A673 (cell line): ENCODE measurements around the gene CNNM2. TPM values are rescaled to one million over a fixed set of nuclear protein-coding genes. Genes with fewer than 3 reads are reported as not detected.

ENCODE experiments used
- BruUV-seq: library from RNA; stranded (reverse); fragments of 400-500 nt; replicated peaks from 2 replicates; lab custom pipeline; 2021; lab: Mats Ljungman, UMichigan
- CTCF ChIA-PET: fragments of 300-600 bp; sonication (Branson Sonifier 250); formaldehyde crosslinking; loops from one replicate; lab custom pipeline; 2022; ENCODE audit warnings: antibody characterized with exemption; lab: Charles Lee
- POLR2A ChIA-PET: fragments of 300-600 bp; sonication (Branson Sonifier 250); formaldehyde crosslinking; loops from one replicate; lab custom pipeline; 2022; ENCODE audit warnings: antibody characterized with exemption; ENCODE audit not compliant: low non-redundant PET; lab: Charles Lee
- DNase-seq: peaks from one replicate; pipeline ENCODE4 v3.0.0-alpha.2; 2015; ENCODE audit warnings: low spot score
- H3K27ac ChIP-seq: fragments of 200-600 bp; sonication (generic); 2 replicates; pipeline ENCODE4 v1.5.1; 2016; ENCODE audit warnings: mixed run types, low read depth, mild to moderate bottlenecking, mixed read lengths, antibody characterized with exemption, low read length; ENCODE audit not compliant: poor library complexity, severe bottlenecking
- H3K27me3 ChIP-seq: fragments of 200-600 bp; sonication (generic); replicated peaks from 2 replicates; pipeline ENCODE4 v1.6.1; 2017; ENCODE audit warnings: mixed run types, low read depth, mild to moderate bottlenecking, mixed read lengths, antibody characterized with exemption, low read length; ENCODE audit not compliant: insufficient read depth, poor library complexity
- H3K36me3 ChIP-seq: fragments of 200-600 bp; sonication (generic); 2 replicates; pipeline ENCODE4 v1.6.1; 2016; ENCODE audit warnings: mixed run types, mild to moderate bottlenecking, mixed read lengths, antibody characterized with exemption, low read length; ENCODE audit not compliant: insufficient read depth, poor library complexity, severe bottlenecking
- H3K4me1 ChIP-seq: fragments of 200-600 bp; sonication (generic); 2 replicates; pipeline ENCODE4 v1.6.1; 2017; ENCODE audit warnings: mixed run types, mild to moderate bottlenecking, mixed read lengths, antibody characterized with exemption, low read length; ENCODE audit not compliant: insufficient read depth, poor library complexity, severe bottlenecking
- H3K4me3 ChIP-seq: fragments of 200-600 bp; sonication (generic); 2 replicates; pipeline ENCODE4 v1.5.1; 2016; ENCODE audit warnings: low read depth, mixed run types, mild to moderate bottlenecking, mixed read lengths, low read length; ENCODE audit not compliant: poor library complexity, severe bottlenecking
- H3K9me3 ChIP-seq: fragments of 200-600 bp; sonication (generic); 2 replicates; pipeline ENCODE4 v1.6.1; 2016; ENCODE audit warnings: mixed run types, low read depth, mild to moderate bottlenecking, mixed read lengths, antibody characterized with exemption, low read length; ENCODE audit not compliant: poor library complexity, severe bottlenecking
- EZH2 ChIP-seq: fragments of 200-600 bp; sonication (generic); IDR thresholded peaks from 2 replicates; pipeline ENCODE4 v1.6.1; 2017; ENCODE audit warnings: borderline replicate concordance, low read depth, mild to moderate bottlenecking, mixed read lengths, antibody characterized with exemption, low read length; ENCODE audit not compliant: poor library complexity, severe bottlenecking
- intact Hi-C: fragments of 100-400 bp; cut with micrococcal nuclease; formaldehyde crosslinking; loops from one replicate; pipeline ENCODE4 v1.10.0; 2022; ENCODE audit not compliant: unreplicated experiment
- total RNA-seq: library from RNA; stranded (reverse); gene quantifications from 2 replicates; pipeline ENCODE4 v1.2.3, GENCODE V29; 2021
- TF ChIP-seq, protein P1 (sequence below): fragments of 300-800, 200-600 bp; sonication (generic); conservative IDR thresholded peaks from 2 replicates; pipeline ENCODE4 v1.5.1; 2017; ENCODE audit warnings: low read depth, mild to moderate bottlenecking, antibody characterized with exemption, low read length, moderate library complexity, mixed read lengths

The CNNM2 gene
- total RNA-seq, 1 experiment from 2014 or later = 4.8 TPM

DNA sequence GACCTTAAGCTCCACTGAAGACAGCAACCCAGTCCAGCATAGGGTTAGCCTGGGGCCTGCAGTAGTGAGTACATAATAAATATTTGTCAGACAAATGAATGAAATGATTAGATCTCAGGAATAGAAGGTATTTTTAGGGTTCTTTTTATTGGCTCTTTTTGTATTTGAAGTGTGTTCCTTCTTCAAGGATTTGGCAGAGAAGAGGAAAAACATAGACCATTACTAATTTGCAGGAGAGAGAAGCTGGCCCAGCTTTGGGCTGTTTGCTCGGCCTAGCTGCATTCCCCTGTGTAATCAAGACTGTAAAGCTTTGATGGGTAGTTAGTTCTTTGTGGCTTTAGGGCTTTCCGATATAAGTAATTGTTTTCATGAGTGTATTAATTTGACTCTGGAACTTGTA is 64.2 kb downstream of the CNNM2 start:
- ChIA-PET POLR2A (no interaction called here), CTCF (no interaction called here)
- H3K27ac ChIP-seq = no peak overlapping the region
- no TSS peak for BruUV-seq
- no peaks in the 10 kb centered on the region for H3K4me1 ChIP-seq
- no peaks in the 10 kb centered on the region for H3K36me3 ChIP-seq
- no peaks in the 10 kb centered on the region for H3K27me3 ChIP-seq
- intact Hi-C loops = no loop called here
- no peak overlapping the region for H3K4me3 ChIP-seq
- H3K9me3 ChIP-seq = no peaks in the 10 kb centered on the region
- no peak for DNase-seq
- TF ChIP-seq, protein P1, sequence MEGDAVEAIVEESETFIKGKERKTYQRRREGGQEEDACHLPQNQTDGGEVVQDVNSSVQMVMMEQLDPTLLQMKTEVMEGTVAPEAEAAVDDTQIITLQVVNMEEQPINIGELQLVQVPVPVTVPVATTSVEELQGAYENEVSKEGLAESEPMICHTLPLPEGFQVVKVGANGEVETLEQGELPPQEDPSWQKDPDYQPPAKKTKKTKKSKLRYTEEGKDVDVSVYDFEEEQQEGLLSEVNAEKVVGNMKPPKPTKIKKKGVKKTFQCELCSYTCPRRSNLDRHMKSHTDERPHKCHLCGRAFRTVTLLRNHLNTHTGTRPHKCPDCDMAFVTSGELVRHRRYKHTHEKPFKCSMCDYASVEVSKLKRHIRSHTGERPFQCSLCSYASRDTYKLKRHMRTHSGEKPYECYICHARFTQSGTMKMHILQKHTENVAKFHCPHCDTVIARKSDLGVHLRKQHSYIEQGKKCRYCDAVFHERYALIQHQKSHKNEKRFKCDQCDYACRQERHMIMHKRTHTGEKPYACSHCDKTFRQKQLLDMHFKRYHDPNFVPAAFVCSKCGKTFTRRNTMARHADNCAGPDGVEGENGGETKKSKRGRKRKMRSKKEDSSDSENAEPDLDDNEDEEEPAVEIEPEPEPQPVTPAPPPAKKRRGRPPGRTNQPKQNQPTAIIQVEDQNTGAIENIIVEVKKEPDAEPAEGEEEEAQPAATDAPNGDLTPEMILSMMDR = no peak
- no peak for TF ChIP-seq EZH2

DNA sequence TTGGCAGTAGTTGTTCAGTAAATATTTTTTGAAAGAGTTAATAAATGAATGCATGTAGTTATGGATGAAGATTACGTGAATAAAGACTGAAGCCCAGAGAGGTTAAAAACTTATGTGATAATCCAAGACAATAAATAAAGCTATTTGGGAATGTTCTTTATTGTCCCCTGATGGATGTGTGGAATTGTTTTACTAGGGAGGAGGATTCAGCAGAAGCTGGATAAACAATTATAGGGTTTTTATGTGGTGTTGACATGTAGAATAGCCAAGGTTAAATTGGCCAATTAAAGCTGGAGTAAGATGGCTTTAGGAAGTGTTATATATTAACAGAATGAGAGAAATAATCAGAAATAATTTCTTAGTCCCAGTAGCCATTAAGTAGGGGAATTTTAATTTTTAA is 66.0 kb downstream of the CNNM2 start:
- BruUV-seq = no TSS peak
- intact Hi-C loops = no loop called here
- H3K36me3 ChIP-seq = no peaks in the 10 kb centered on the region

DNA sequence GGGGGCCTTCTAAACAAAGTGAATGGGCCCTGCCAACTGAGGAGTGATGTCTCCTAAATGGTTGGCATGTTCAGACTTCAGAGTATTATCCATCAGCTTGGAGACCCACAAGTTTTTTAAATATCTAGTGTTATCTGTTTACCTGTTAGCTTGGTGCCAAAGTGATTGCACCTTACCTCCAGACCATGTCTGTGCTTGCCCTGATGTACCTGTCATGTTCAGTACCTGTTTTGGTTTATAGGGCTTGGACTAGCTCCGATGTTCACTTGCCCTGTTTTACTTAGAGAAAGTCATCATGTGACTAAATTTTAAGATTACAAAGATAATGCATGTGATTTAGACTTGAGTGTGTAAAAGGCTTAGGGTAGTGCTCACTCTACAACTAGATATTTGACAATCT is 67.7 kb downstream of the CNNM2 start:
- no TSS peak for BruUV-seq
- ChIA-PET POLR2A (no interaction called here), CTCF (no interaction called here)
- TF ChIP-seq EZH2 = no peak
- TF ChIP-seq, protein P1 = no peak
- intact Hi-C loops = no loop called here
- no peaks in the 10 kb centered on the region for H3K4me1 ChIP-seq
- H3K27me3 ChIP-seq = no peaks in the 10 kb centered on the region
- no peak for DNase-seq
- no peak overlapping the region for H3K27ac ChIP-seq
- H3K4me3 ChIP-seq = no peak overlapping the region
- no peaks in the 10 kb centered on the region for H3K36me3 ChIP-seq
- H3K9me3 ChIP-seq = no peaks in the 10 kb centered on the region

More for the DNA sequence above, 66.0 kb downstream of the CNNM2 start:
- H3K4me3 ChIP-seq = no peak overlapping the region
- H3K4me1 ChIP-seq = no peaks in the 10 kb centered on the region
- ChIA-PET POLR2A (no interaction called here), CTCF (no interaction called here)
- H3K27me3 ChIP-seq = no peaks in the 10 kb centered on the region
- TF ChIP-seq EZH2 = no peak
- TF ChIP-seq, protein P1 = no peak
- no peak overlapping the region for H3K27ac ChIP-seq
- no peak for DNase-seq
- H3K9me3 ChIP-seq = no peaks in the 10 kb centered on the region
